Esophagus muscularis mucosa (tissue), 4 donors: ENCODE measurements around the gene STYXL2. TPM values are rescaled to one million over a fixed set of nuclear protein-coding genes. Genes with fewer than 3 reads are reported as not detected.

Experiments
- DNase-seq: peaks from one replicate; pipeline ENCODE4 v3.0.0-alpha.2; 2017; ENCODE audit errors: extremely low spot score
- H3K27ac ChIP-seq, 4 donors: fragments of 200-600 bp; sonication (generic); replicated peaks in 1 of 4; 1 replicate in 3 of 4; 2 replicates in 1 of 4; pipeline ENCODE4 v1.5.1; 2016 to 2019; ENCODE audit warnings: mild to moderate bottlenecking in 1 of 4
- H3K27me3 ChIP-seq, 4 donors: fragments of 200-600 bp; sonication (generic); one replicate each; pipeline versions ENCODE4 v1.5.1 to v1.6.0; 2016 to 2019
- H3K36me3 ChIP-seq, 4 donors: fragments of 200-600 bp; sonication (generic); one replicate each; pipeline ENCODE4 v1.5.1; 2016 to 2019
- H3K4me1 ChIP-seq, 4 donors: fragments of 200-600 bp; sonication (generic); one replicate each; pipeline ENCODE4 v1.5.1; 2016 to 2019
- H3K4me3 ChIP-seq, 4 donors: fragments of 200-600 bp; sonication (generic); 1 replicate in 2 of 4; 2 replicates in 2 of 4; pipeline ENCODE4 v1.5.1; 2016 to 2019; ENCODE audit warnings: mild to moderate bottlenecking in 4 of 4, moderate library complexity in 1 of 4
- H3K9me3 ChIP-seq, 4 donors: fragments of 200-600 bp; sonication (generic); 1 replicate in 3 of 4; 2 replicates in 1 of 4; pipeline ENCODE4 v1.5.1; 2016 to 2019
- CTCF ChIP-seq, 3 experiments: fragments of 200-600 bp in 2 of 3; fragments of 450-650 bp in 1 of 3; sonication (generic) in 2 of 3; IDR thresholded peaks; one replicate each; pipeline ENCODE4 v1.5.1; 2017 to 2019; ENCODE audit warnings: antibody characterized with exemption in 3 of 3, mild to moderate bottlenecking in 2 of 3, moderate library complexity in 1 of 3
- EP300 ChIP-seq: sonication (generic); formaldehyde crosslinking; IDR thresholded peaks from one replicate; pipeline ENCODE4 v1.6.1; 2017; ENCODE audit warnings: antibody characterized with exemption
- POLR2A ChIP-seq: fragments of 450-650 bp; IDR thresholded peaks from one replicate; pipeline ENCODE4 v1.6.1; 2017; ENCODE audit warnings: antibody characterized with exemption, moderate library complexity, mild to moderate bottlenecking, low read depth
- POLR2AphosphoS5 ChIP-seq, 2 donors: sonication (generic); formaldehyde crosslinking; IDR thresholded peaks; one replicate each; pipeline ENCODE4 v1.6.1; 2017; ENCODE audit warnings: antibody characterized with exemption in 2 of 2
- WGBS: methylation state at CpG from one replicate; pipeline ENCODE4 v1.1.5; 2018; 5-methylcytosine and 5-hydroxymethylcytosine counted together
- intact Hi-C: fragments of 100-400 bp; cut with DNase I; formaldehyde crosslinking; loops from one replicate; pipeline ENCODE4 v1.15.1; 2023
- total RNA-seq, 4 donors: library from RNA; depleted of rRNA; stranded (reverse); fragments of >200 nt; gene quantifications; one replicate each; pipeline versions ENCODE4 v1.1.0 to v1.2.1, GENCODE V29; 2016

STYXL2 gene
- total RNA-seq, 4 donors from 2014 or later = 0.32 to 0.46 TPM; not detected in 2

GRCh38 chr1:167100730-167101129 is 6.9 kb downstream of the STYXL2 start:
- Histone ChIP-seq H3K4me1 (no peaks in the 10 kb centered on the region), H3K9me3 (no peaks in the 10 kb centered on the region), H3K4me3 (no peak overlapping the region), H3K27me3 (no peaks in the 10 kb centered on the region), H3K36me3 (no peaks in the 10 kb centered on the region), H3K27ac (no peak overlapping the region)
- DNase-seq = no peak
- intact Hi-C loops = no loop called here
- 98% methylated on average over 2 of the region's 2 CpGs for WGBS
- TF ChIP-seq CTCF (IDR thresholded peaks at IDR 0.05) (no peak), POLR2A (no peak), POLR2AphosphoS5 (IDR thresholded peaks at IDR 0.05) (no peak), EP300 (no peak)

- WGBS = 97% methylated on average over 2 of the region's 2 CpGs
- no peak overlapping the region for H3K4me3 ChIP-seq
- no peak for TF ChIP-seq POLR2A
- no peak for TF ChIP-seq POLR2AphosphoS5 (IDR thresholded peaks at IDR 0.05)
- no peak for TF ChIP-seq CTCF (IDR thresholded peaks at IDR 0.05)
- no peak for TF ChIP-seq EP300
- no peaks in the 10 kb centered on the region for H3K27me3 ChIP-seq
- H3K4me1 ChIP-seq = peaks cover 0 to 5% (median 0%) of the 10 kb centered on the region in 4 donors
- DNase-seq = no peak
- H3K27ac ChIP-seq = no peak overlapping the region
- no peaks in the 10 kb centered on the region for H3K36me3 ChIP-seq
- H3K9me3 ChIP-seq = no peaks in the 10 kb centered on the region
- intact Hi-C loops = no loop called here
These were observed 7.9 kb downstream of the STYXL2 start for GRCh38 chr1:167101754-167102153.

GRCh38 chr1:167102906-167103573 is 9.2 kb downstream of the STYXL2 start:
- H3K4me3 ChIP-seq = no peak overlapping the region
- no peaks in the 10 kb centered on the region for H3K27me3 ChIP-seq
- DNase-seq = no peak
- peaks cover 0 to 9% (median 0%) of the 10 kb centered on the region in 4 donors for H3K4me1 ChIP-seq
- TF ChIP-seq CTCF (IDR thresholded peaks at IDR 0.05) = no peak
- TF ChIP-seq POLR2AphosphoS5 (IDR thresholded peaks at IDR 0.05) = no peak
- no peak for TF ChIP-seq POLR2A
- no peak for TF ChIP-seq EP300
- no peak overlapping the region for H3K27ac ChIP-seq
- 82% methylated on average over 5 of the region's 5 CpGs for WGBS
- H3K36me3 ChIP-seq = no peaks in the 10 kb centered on the region
- H3K9me3 ChIP-seq = no peaks in the 10 kb centered on the region
- intact Hi-C loops = no loop called here

GRCh38 chr1:167104256-167104633 is 10.4 kb downstream of the STYXL2 start:
- 74% methylated on average over 6 of the region's 6 CpGs for WGBS
- Histone ChIP-seq H3K27ac (no peak overlapping the region), H3K9me3 (no peaks in the 10 kb centered on the region), H3K36me3 (no peaks in the 10 kb centered on the region), H3K4me1 (peaks cover 0 to 16% (median 0%) of the 10 kb centered on the region in 4 donors), H3K4me3 (no peak overlapping the region), H3K27me3 (no peaks in the 10 kb centered on the region)
- intact Hi-C loops = no loop called here
- TF ChIP-seq POLR2A (no peak), CTCF (IDR thresholded peaks at IDR 0.05) (no peak), POLR2AphosphoS5 (IDR thresholded peaks at IDR 0.05) (no peak), EP300 (no peak)
- no peak for DNase-seq
